Measurements from ENCODE around the gene CDK11B.
A peak's percentile ranks its signal among the peaks of the same experiment; 100 is the strongest.
"Not testable (repeated sequence)": the region's sequence is repeated elsewhere in the genome, so short reads cannot be mapped to it uniquely, and the experiment has no call there.

The CDK11B gene

DNA sequence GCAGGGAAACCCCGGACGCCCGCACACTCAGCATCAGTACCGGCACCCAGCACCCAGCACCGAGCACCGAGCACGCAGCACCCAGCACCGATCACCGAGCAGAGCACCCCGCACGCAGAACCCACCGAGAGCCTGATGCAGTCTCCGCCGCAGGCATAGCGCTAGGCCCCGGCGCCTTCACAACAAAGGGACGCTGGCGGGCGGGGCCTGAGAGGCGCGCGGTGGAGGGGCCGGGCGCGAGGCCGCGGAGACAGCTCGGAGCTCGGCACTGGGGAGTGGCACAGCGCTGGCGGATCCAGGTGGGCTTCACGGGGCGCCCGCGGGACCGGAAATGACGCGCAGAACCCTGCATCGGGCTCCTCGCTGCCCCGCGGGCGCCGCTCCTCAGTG, 33.5 kb upstream of the CDK11B start:
- POLR2A ChIA-PET; H3K36me3 ChIP-seq (ENCODE audit: control insufficient read depth in 4 of 4, insufficient read depth in 4 of 4, low read length in 3 of 4); H3K27me3 ChIP-seq (replicated peaks in 2 of 5; ENCODE audit: control insufficient read depth in 4 of 5, insufficient read depth in 5 of 5, low read length in 4 of 5); H3K9me3 ChIP-seq (ENCODE audit: control extremely low read depth in 1 of 5, control insufficient read depth in 4 of 5, insufficient read depth in 2 of 5, low read depth in 1 of 5, low read length in 4 of 5); CTCF ChIA-PET: not testable (repeated sequence)
- DNase-seq = peak; percentile 45 to 85 (median 69)
- peak overlapping the region; percentile 93 to 94 for H3K27ac ChIP-seq (ENCODE audit: insufficient read depth in 1 of 2, low read depth in 1 of 2, low read length in 2 of 2, poor library complexity in 1 of 2, severe bottlenecking in 2 of 2)
- peak overlapping the region; percentile 27 to 74 (median 64) for H3K4me3 ChIP-seq (ENCODE audit: control insufficient read depth in 1 of 7, extremely low read depth in 1 of 7, insufficient read depth in 4 of 7, low read depth in 2 of 7, low read length in 6 of 7)
- H3K4me1 ChIP-seq (ENCODE audit: control extremely low read depth in 1 of 4, control insufficient read depth in 4 of 4, insufficient read depth in 4 of 4, low read length in 3 of 4) = peaks cover 0 to 10% (median 5%) of the 10 kb centered on the region in 4 experiments
- 2% methylated on average over 7 of the region's 45 CpGs for WGBS (ENCODE audit: insufficient coverage)

DNA sequence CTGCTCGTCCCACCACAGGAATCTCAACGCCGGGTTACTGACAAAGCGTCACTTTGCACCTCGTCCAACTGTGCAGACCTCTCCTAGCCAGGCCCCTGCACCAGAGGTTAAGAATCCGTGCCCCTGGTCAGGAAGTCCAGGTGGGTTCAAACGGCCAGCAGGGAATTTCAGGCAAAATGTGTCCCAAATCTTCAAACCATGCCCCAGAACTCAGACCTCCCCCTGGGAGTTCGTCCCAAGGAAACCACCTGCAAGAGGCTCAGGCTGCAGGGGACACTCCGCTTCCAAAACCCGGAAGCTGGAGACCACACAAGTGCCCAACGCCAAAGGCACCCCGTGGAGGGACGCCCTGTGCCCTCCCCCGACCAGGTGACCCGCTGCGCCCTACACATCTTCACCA, 32.6 kb upstream of the CDK11B start:
- POLR2A ChIA-PET; H3K27ac ChIP-seq (ENCODE audit: insufficient read depth in 1 of 2, low read depth in 1 of 2, low read length in 2 of 2, poor library complexity in 1 of 2, severe bottlenecking in 2 of 2); H3K36me3 ChIP-seq (ENCODE audit: control insufficient read depth in 4 of 4, insufficient read depth in 4 of 4, low read length in 3 of 4); H3K9me3 ChIP-seq (ENCODE audit: control extremely low read depth in 1 of 5, control insufficient read depth in 4 of 5, insufficient read depth in 2 of 5, low read depth in 1 of 5, low read length in 4 of 5); H3K27me3 ChIP-seq (replicated peaks in 2 of 5; ENCODE audit: control insufficient read depth in 4 of 5, insufficient read depth in 5 of 5, low read length in 4 of 5); CTCF ChIA-PET; DNase-seq: not testable (repeated sequence)
- no CpG with 5 or more reads among the region's 16 CpGs for WGBS (ENCODE audit: insufficient coverage)
- H3K4me3 ChIP-seq (ENCODE audit: control insufficient read depth in 1 of 7, extremely low read depth in 1 of 7, insufficient read depth in 4 of 7, low read depth in 2 of 7, low read length in 6 of 7) = peak overlapping the region in 3 of 7 experiments; percentile 13 to 57 (median 40)
- H3K4me1 ChIP-seq (ENCODE audit: control extremely low read depth in 1 of 4, control insufficient read depth in 4 of 4, insufficient read depth in 4 of 4, low read length in 3 of 4) = peaks cover 0 to 16% (median 9%) of the 10 kb centered on the region in 4 experiments

DNA sequence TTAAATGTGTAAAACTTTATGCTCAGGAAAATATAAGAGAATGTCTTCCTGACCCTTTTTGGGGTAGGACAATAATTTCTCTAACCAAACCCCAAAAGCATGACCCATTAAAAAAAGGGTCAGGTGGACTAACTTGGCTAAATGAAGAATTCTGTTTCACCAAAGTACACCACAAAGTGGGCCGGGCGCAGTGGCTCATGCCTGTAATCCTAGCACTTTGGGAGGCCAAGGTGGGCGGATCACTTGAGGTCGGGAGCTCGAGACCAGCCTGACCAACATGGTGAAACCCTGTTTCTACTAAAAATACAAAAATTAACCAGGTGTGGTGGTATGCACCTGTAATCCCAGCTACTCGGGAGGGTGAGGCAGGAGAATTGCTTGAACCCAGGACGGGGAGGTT, 30.7 kb upstream of the CDK11B start:
- H3K27ac ChIP-seq (ENCODE audit: insufficient read depth in 1 of 2, low read depth in 1 of 2, low read length in 2 of 2, poor library complexity in 1 of 2, severe bottlenecking in 2 of 2); POLR2A ChIA-PET; DNase-seq; H3K27me3 ChIP-seq (replicated peaks in 2 of 5; ENCODE audit: control insufficient read depth in 4 of 5, insufficient read depth in 5 of 5, low read length in 4 of 5); H3K36me3 ChIP-seq (ENCODE audit: control insufficient read depth in 4 of 4, insufficient read depth in 4 of 4, low read length in 3 of 4); H3K4me3 ChIP-seq (ENCODE audit: control insufficient read depth in 1 of 7, extremely low read depth in 1 of 7, insufficient read depth in 4 of 7, low read depth in 2 of 7, low read length in 6 of 7); CTCF ChIA-PET; H3K9me3 ChIP-seq (ENCODE audit: control extremely low read depth in 1 of 5, control insufficient read depth in 4 of 5, insufficient read depth in 2 of 5, low read depth in 1 of 5, low read length in 4 of 5): not testable (repeated sequence)
- 92% methylated on average over 4 of the region's 7 CpGs for WGBS (ENCODE audit: insufficient coverage)
- H3K4me1 ChIP-seq (ENCODE audit: control extremely low read depth in 1 of 4, control insufficient read depth in 4 of 4, insufficient read depth in 4 of 4, low read length in 3 of 4) = peaks cover 0 to 27% (median 13%) of the 10 kb centered on the region in 4 experiments

GRCh38 chr1:1687846-1688245, 29.0 kb upstream of the CDK11B start:
- Histone ChIP-seq H3K27ac (ENCODE audit: insufficient read depth in 1 of 2, low read depth in 1 of 2, low read length in 2 of 2, poor library complexity in 1 of 2, severe bottlenecking in 2 of 2) (no peak overlapping the region), H3K4me3 (ENCODE audit: control insufficient read depth in 1 of 7, extremely low read depth in 1 of 7, insufficient read depth in 4 of 7, low read depth in 2 of 7, low read length in 6 of 7) (no peak overlapping the region), H3K27me3 (replicated peaks in 2 of 5; ENCODE audit: control insufficient read depth in 4 of 5, insufficient read depth in 5 of 5, low read length in 4 of 5) (no peaks in the 10 kb centered on the region), H3K9me3 (ENCODE audit: control extremely low read depth in 1 of 5, control insufficient read depth in 4 of 5, insufficient read depth in 2 of 5, low read depth in 1 of 5, low read length in 4 of 5) (no peaks in the 10 kb centered on the region), H3K4me1 (ENCODE audit: control extremely low read depth in 1 of 4, control insufficient read depth in 4 of 4, insufficient read depth in 4 of 4, low read length in 3 of 4) (peaks cover 0 to 19% (median 8%) of the 10 kb centered on the region in 4 experiments), H3K36me3 (ENCODE audit: control insufficient read depth in 4 of 4, insufficient read depth in 4 of 4, low read length in 3 of 4) (peaks cover 2 to 11% (median 7%) of the 10 kb centered on the region in 4 experiments)
- CTCF ChIA-PET = no interaction called here
- WGBS (ENCODE audit: insufficient coverage) = 98% methylated on average over 7 of the region's 9 CpGs
- no peak for DNase-seq
- POLR2A ChIA-PET = no interaction called here

- no peak for DNase-seq
- no peak overlapping the region for H3K27ac ChIP-seq (ENCODE audit: insufficient read depth in 1 of 2, low read depth in 1 of 2, low read length in 2 of 2, poor library complexity in 1 of 2, severe bottlenecking in 2 of 2)
- H3K4me3 ChIP-seq (ENCODE audit: control insufficient read depth in 1 of 7, extremely low read depth in 1 of 7, insufficient read depth in 4 of 7, low read depth in 2 of 7, low read length in 6 of 7) = no peak overlapping the region
- H3K9me3 ChIP-seq (ENCODE audit: control extremely low read depth in 1 of 5, control insufficient read depth in 4 of 5, insufficient read depth in 2 of 5, low read depth in 1 of 5, low read length in 4 of 5) = no peaks in the 10 kb centered on the region
- ChIA-PET CTCF (no interaction called here), POLR2A (no interaction called here)
- H3K4me1 ChIP-seq (ENCODE audit: control extremely low read depth in 1 of 4, control insufficient read depth in 4 of 4, insufficient read depth in 4 of 4, low read length in 3 of 4) = peaks cover 0 to 19% (median 8%) of the 10 kb centered on the region in 4 experiments
- no peaks in the 10 kb centered on the region for H3K27me3 ChIP-seq (replicated peaks in 2 of 5; ENCODE audit: control insufficient read depth in 4 of 5, insufficient read depth in 5 of 5, low read length in 4 of 5)
- peaks cover 2 to 17% (median 15%) of the 10 kb centered on the region in 4 experiments for H3K36me3 ChIP-seq (ENCODE audit: control insufficient read depth in 4 of 4, insufficient read depth in 4 of 4, low read length in 3 of 4)
- 97% methylated on average over 21 of the region's 28 CpGs for WGBS (ENCODE audit: insufficient coverage)
Measured at GRCh38 chr1:1684031-1684681, 25.4 kb upstream of the CDK11B start.

DNA sequence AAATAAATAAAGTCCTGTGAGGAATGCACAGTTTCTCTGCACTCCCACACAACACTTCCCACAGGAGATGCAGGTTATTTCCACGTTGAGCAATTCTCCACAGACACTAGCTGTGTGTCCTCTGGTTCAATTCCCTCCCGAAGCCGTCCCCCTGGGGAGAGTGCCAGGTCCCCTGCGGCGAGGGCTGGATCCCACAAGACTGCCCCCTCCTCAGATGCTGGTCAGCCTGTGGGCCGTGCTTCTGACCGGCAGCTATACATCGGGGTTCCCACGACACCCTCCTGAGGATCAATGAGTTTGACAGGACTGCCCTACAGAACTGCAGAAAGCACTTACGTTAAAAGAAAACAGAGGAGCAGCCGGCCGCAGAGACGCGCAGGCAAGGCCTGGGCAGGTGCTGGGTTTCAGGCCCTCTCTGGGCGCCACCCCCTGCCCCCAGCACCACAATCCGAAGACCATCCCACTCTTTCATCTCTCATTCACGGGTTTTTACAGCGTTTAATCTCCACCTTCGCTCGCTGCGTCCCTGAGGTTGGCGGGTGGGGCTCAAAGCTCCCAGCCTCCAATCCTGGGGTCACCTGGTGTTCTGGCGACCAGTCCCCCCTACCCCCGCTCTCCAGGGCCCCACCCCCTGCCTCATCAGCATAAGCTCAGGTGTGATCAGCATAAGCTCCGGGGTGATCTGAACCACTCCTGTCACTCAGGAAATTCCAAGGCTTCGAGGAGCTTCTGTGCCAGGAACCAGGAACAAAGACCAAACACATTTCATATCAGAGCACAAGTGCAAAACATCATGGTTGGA, 24.5 kb upstream of the CDK11B start:
- no peak for DNase-seq
- H3K9me3 ChIP-seq (ENCODE audit: control extremely low read depth in 1 of 5, control insufficient read depth in 4 of 5, insufficient read depth in 2 of 5, low read depth in 1 of 5, low read length in 4 of 5) = no peaks in the 10 kb centered on the region
- no peak overlapping the region for H3K27ac ChIP-seq (ENCODE audit: insufficient read depth in 1 of 2, low read depth in 1 of 2, low read length in 2 of 2, poor library complexity in 1 of 2, severe bottlenecking in 2 of 2)
- peaks cover 2 to 17% (median 14%) of the 10 kb centered on the region in 4 experiments for H3K36me3 ChIP-seq (ENCODE audit: control insufficient read depth in 4 of 4, insufficient read depth in 4 of 4, low read length in 3 of 4)
- peaks cover 0 to 26% (median 16%) of the 10 kb centered on the region in 4 experiments for H3K4me1 ChIP-seq (ENCODE audit: control extremely low read depth in 1 of 4, control insufficient read depth in 4 of 4, insufficient read depth in 4 of 4, low read length in 3 of 4)
- 94% methylated on average over 26 of the region's 26 CpGs for WGBS (ENCODE audit: insufficient coverage)
- H3K27me3 ChIP-seq (replicated peaks in 2 of 5; ENCODE audit: control insufficient read depth in 4 of 5, insufficient read depth in 5 of 5, low read length in 4 of 5) = no peaks in the 10 kb centered on the region
- H3K4me3 ChIP-seq (ENCODE audit: control insufficient read depth in 1 of 7, extremely low read depth in 1 of 7, insufficient read depth in 4 of 7, low read depth in 2 of 7, low read length in 6 of 7) = no peak overlapping the region
- ChIA-PET CTCF (no interaction called here), POLR2A (no interaction called here)

DNA sequence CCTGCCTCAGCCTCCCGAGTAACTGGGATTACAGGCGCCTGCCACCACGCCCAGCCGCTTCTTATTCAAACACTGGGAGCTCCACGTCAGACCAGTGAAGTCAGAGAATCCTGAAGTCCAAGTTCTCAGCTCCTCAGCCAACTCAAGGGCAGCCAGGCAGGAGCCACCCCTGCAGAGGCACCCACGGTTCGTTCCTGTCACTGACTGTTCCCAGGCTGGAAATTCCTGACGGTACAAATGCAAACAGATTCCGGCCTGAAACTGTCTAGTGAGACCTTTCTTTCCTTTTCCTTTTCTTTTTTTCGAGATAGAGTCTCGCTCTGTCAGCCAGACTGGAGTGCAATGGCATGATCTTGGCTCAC, 22.1 kb upstream of the CDK11B start:
- H3K4me1 ChIP-seq (ENCODE audit: control extremely low read depth in 1 of 4, control insufficient read depth in 4 of 4, insufficient read depth in 4 of 4, low read length in 3 of 4) = peaks cover 0 to 26% (median 22%) of the 10 kb centered on the region in 4 experiments
- 87% methylated on average over 11 of the region's 11 CpGs for WGBS (ENCODE audit: insufficient coverage)
- no peaks in the 10 kb centered on the region for H3K27me3 ChIP-seq (replicated peaks in 2 of 5; ENCODE audit: control insufficient read depth in 4 of 5, insufficient read depth in 5 of 5, low read length in 4 of 5)
- CTCF ChIA-PET = interaction anchor here (1.3 kb wide), 1 partner anchor 15 kb away, joined by 6 read pairs; no protein-coding TSS in a partner anchor
- POLR2A ChIA-PET = no interaction called here
- H3K4me3 ChIP-seq (ENCODE audit: control insufficient read depth in 1 of 7, extremely low read depth in 1 of 7, insufficient read depth in 4 of 7, low read depth in 2 of 7, low read length in 6 of 7) = no peak overlapping the region
- H3K27ac ChIP-seq (ENCODE audit: insufficient read depth in 1 of 2, low read depth in 1 of 2, low read length in 2 of 2, poor library complexity in 1 of 2, severe bottlenecking in 2 of 2) = no peak overlapping the region
- no peaks in the 10 kb centered on the region for H3K9me3 ChIP-seq (ENCODE audit: control extremely low read depth in 1 of 5, control insufficient read depth in 4 of 5, insufficient read depth in 2 of 5, low read depth in 1 of 5, low read length in 4 of 5)
- no peak for DNase-seq
- H3K36me3 ChIP-seq (ENCODE audit: control insufficient read depth in 4 of 4, insufficient read depth in 4 of 4, low read length in 3 of 4) = peaks cover 2 to 17% (median 14%) of the 10 kb centered on the region in 4 experiments

All from common myeloid progenitor, CD34-positive (primary cell).